Measurements from ENCODE around the gene POC1A.

- TF ChIP-seq CTCF (IDR thresholded peaks at IDR 0.05 in 2 of 3, conservative IDR thresholded peaks at IDR 0.05 in 1 of 3; ENCODE audit: insufficient read depth in 2 of 3, low read depth in 1 of 3, low read length in 3 of 3) (no peak), TCF7L2 (IDR thresholded peaks at IDR 0.05; ENCODE audit: low read depth, low read length) (no peak), POLR2A (conservative IDR thresholded peaks at IDR 0.05) (no peak), ZNF583 (CRISPR knock-in tag; IDR thresholded peaks at IDR 0.05) (no peak), CBX1 (IDR thresholded peaks at IDR 0.05; ENCODE audit: low read depth) (no peak), SRF (CRISPR knock-in tag; IDR thresholded peaks at IDR 0.05) (no peak), MTA3 (IDR thresholded peaks at IDR 0.05; ENCODE audit: borderline replicate concordance) (no peak), RAD51 (IDR thresholded peaks at IDR 0.05; ENCODE audit: borderline replicate concordance, low read depth) (no peak), SMAD1 (IDR thresholded peaks at IDR 0.05; ENCODE audit: low read depth, low read length, partially characterized antibody) (no peak)
These were observed 13.0 kb upstream of the POC1A start for GRCh38 chr3:52167240-52167639.

Measured in K562 (cell line).